Muscle layer of duodenum (tissue), 2 donors: ENCODE data around the gene DRC1.

Experiments used
- H3K27ac ChIP-seq: one replicate; pipeline ENCODE4 v1.7.0; 2013; ENCODE audit warnings: mild to moderate bottlenecking, low read length
- H3K27me3 ChIP-seq: one replicate; pipeline ENCODE4 v1.7.0; 2013; ENCODE audit warnings: low read depth, mild to moderate bottlenecking, control low read depth, low read length
- H3K36me3 ChIP-seq, 2 donors: one replicate each; pipeline ENCODE4 v1.7.0; 2013; ENCODE audit warnings: low read length in 2 of 2, control low read depth in 1 of 2, mild to moderate bottlenecking in 1 of 2; ENCODE audit not compliant: insufficient read depth in 2 of 2, control insufficient read depth in 1 of 2
- H3K4me1 ChIP-seq, 2 donors: one replicate each; pipeline ENCODE4 v1.7.0; 2013; ENCODE audit warnings: low read length in 2 of 2, mild to moderate bottlenecking in 2 of 2, control low read depth in 1 of 2, moderate library complexity in 1 of 2; ENCODE audit not compliant: insufficient read depth in 2 of 2, control insufficient read depth in 1 of 2
- H3K4me3 ChIP-seq, 2 donors: one replicate each; pipeline ENCODE4 v1.7.0; 2013; ENCODE audit warnings: low read length in 2 of 2, low read depth in 1 of 2, mild to moderate bottlenecking in 1 of 2
- H3K9me3 ChIP-seq, 2 donors: one replicate each; pipeline ENCODE4 v1.7.0; 2013; ENCODE audit warnings: low read length in 2 of 2, control low read depth in 1 of 2, mild to moderate bottlenecking in 1 of 2; ENCODE audit not compliant: control insufficient read depth in 1 of 2
- donor health status: healthy.

DRC1 gene

GRCh38 chr2:26449278-26450030 is 47.7 kb downstream of the DRC1 start:
- H3K27me3 ChIP-seq = no peaks in the 10 kb centered on the region
- H3K27ac ChIP-seq = no peak overlapping the region
- no peaks in the 10 kb centered on the region for H3K4me1 ChIP-seq
- H3K4me3 ChIP-seq = no peak overlapping the region
- H3K9me3 ChIP-seq = no peaks in the 10 kb centered on the region
- H3K36me3 ChIP-seq = no peaks in the 10 kb centered on the region

DNA sequence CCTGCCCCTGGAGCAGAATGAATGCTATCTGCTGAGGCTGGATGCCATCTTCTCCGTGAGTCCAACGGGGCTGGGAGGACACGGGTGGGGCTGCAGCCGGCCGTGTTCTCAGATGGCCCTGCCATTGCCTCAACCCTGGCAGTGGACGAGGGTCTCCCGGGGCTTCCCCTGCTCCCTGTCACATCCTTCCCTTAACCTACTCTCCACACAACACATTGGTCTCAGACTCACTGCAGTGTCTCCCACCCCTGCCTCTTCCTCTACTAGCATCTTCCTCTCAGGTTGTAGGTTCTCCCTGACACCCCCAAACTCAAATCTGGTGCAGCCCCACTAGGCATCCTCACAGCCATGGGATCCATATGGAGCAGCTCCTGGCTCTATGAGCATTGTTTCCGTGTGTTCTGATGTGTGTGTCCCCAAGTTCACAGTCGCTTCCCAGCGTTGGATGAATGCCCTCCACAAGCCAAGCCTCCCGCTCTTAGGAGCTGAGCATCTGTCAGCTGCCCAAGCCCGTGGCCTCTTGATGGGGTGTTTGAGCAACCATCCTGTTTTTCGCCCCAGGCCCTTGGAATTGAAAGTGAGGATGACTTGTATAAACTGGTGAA is 48.4 kb downstream of the DRC1 start:
- no peak overlapping the region for H3K27ac ChIP-seq

GRCh38 chr2:26451700-26452099 is 50.0 kb downstream of the DRC1 start:
- Histone ChIP-seq H3K4me3 (no peak overlapping the region), H3K27me3 (no peaks in the 10 kb centered on the region), H3K27ac (no peak overlapping the region), H3K36me3 (no peaks in the 10 kb centered on the region), H3K9me3 (no peaks in the 10 kb centered on the region), H3K4me1 (no peaks in the 10 kb centered on the region)

More for the DNA sequence above, 48.4 kb downstream of the DRC1 start:
- no peaks in the 10 kb centered on the region for H3K4me1 ChIP-seq
- H3K36me3 ChIP-seq = no peaks in the 10 kb centered on the region
- no peak overlapping the region for H3K4me3 ChIP-seq
- H3K9me3 ChIP-seq = no peaks in the 10 kb centered on the region
- no peaks in the 10 kb centered on the region for H3K27me3 ChIP-seq

- H3K27me3 ChIP-seq = no peaks in the 10 kb centered on the region
- no peaks in the 10 kb centered on the region for H3K4me1 ChIP-seq
- H3K36me3 ChIP-seq = no peaks in the 10 kb centered on the region
- H3K9me3 ChIP-seq = no peaks in the 10 kb centered on the region
- H3K4me3 ChIP-seq = no peak overlapping the region
- no peak overlapping the region for H3K27ac ChIP-seq
These were observed 52.0 kb downstream of the DRC1 start for GRCh38 chr2:26453421-26454329.

DNA sequence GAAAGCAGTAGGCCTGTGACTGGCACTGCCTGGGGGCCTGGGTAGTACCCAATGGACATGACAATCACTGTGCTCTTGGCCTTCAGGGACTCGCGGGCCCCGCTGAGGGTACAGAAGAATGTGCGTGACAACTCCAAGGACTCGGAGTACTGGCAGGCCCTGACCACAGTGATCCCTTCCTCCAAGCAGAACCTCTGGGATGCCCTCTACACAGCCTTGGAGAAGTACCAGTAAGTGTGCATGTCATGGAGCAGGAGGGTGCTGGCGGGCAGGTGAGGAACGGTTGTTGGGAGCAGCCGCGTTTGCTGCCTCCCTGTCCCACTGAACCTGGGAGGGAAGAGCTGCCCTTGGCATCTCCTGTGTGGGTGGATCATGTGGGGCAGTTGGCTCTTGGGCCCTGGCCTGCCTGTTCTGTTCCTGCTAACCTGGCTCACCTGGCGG is 52.9 kb downstream of the DRC1 start:
- H3K9me3 ChIP-seq = no peaks in the 10 kb centered on the region
- no peak overlapping the region for H3K4me3 ChIP-seq
- no peaks in the 10 kb centered on the region for H3K27me3 ChIP-seq
- H3K27ac ChIP-seq = no peak overlapping the region
- H3K4me1 ChIP-seq = no peaks in the 10 kb centered on the region
- no peaks in the 10 kb centered on the region for H3K36me3 ChIP-seq

DNA sequence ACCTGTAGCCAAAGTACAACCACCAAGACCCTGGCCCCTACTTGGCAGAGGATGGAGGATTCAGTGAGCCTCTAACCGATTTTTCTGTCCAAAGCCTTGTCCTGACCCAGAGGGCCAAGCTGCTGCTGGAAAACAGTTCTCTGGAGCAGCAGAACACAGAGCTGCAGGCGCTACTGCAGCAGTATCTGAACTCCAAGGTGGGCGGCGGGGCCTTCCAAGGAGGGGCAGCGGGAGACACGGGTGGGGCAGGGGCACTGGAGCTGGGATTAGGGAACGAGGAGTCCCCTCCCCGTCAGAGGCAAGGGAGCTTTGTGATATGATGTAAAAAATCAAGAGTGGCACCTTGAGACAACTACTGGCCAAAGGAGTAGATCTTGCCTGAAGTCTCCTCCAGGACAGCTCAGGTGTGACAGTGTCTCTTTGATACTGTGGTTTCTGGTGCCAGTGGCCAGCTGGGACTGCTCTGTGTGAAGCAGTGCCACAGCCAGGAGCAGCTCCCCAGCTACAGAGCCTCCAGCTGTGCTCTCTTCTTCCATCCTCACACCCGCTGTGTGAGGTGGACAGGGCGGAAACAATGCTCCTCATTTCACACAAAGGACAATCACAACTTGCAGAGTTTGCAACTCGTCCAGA is 53.4 kb downstream of the DRC1 start:
- H3K36me3 ChIP-seq = no peaks in the 10 kb centered on the region
- no peak overlapping the region for H3K4me3 ChIP-seq
- no peaks in the 10 kb centered on the region for H3K4me1 ChIP-seq
- H3K27ac ChIP-seq = no peak overlapping the region
- H3K27me3 ChIP-seq = no peaks in the 10 kb centered on the region
- no peaks in the 10 kb centered on the region for H3K9me3 ChIP-seq

DNA sequence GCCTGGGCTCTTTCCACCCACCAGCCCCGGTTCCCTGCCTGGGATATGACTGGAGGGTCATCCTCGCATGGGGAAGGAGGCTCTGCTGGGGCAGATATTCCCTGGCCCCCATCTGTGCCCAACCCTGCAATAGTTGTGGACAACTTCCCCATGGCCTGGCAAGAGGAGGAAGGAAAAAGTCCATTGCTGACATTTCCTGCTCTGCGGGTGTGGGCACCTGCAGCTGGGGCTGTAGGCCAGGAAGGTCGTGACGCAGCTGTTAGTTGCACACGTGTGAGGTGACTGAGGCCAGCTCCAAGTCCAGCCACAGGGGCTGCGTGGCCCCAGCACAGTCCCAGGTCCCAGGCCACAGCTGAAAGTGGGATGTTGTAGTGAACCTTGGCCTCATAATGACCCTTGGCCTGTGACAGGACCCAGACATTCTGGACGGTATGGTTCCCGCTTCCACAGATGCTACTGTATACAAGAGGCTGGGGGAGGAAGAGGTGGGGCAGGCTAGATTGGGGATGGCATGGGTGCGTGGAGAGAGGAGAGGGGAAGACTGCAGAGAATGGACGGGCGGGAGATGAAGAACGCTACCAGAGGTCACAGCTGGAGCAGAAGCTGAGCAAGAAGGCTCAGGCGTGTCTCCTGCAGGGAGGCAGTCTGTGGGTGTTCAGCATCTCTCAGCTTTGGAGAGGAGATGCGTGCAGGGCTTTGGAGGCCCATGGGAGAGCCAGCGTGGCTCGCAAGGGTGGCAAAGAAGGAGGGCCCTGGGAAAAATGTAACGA is 54.1 kb downstream of the DRC1 start:
- Histone ChIP-seq H3K27ac (no peak overlapping the region), H3K4me1 (no peaks in the 10 kb centered on the region), H3K9me3 (no peaks in the 10 kb centered on the region), H3K36me3 (no peaks in the 10 kb centered on the region), H3K4me3 (no peak overlapping the region), H3K27me3 (no peaks in the 10 kb centered on the region)

DNA sequence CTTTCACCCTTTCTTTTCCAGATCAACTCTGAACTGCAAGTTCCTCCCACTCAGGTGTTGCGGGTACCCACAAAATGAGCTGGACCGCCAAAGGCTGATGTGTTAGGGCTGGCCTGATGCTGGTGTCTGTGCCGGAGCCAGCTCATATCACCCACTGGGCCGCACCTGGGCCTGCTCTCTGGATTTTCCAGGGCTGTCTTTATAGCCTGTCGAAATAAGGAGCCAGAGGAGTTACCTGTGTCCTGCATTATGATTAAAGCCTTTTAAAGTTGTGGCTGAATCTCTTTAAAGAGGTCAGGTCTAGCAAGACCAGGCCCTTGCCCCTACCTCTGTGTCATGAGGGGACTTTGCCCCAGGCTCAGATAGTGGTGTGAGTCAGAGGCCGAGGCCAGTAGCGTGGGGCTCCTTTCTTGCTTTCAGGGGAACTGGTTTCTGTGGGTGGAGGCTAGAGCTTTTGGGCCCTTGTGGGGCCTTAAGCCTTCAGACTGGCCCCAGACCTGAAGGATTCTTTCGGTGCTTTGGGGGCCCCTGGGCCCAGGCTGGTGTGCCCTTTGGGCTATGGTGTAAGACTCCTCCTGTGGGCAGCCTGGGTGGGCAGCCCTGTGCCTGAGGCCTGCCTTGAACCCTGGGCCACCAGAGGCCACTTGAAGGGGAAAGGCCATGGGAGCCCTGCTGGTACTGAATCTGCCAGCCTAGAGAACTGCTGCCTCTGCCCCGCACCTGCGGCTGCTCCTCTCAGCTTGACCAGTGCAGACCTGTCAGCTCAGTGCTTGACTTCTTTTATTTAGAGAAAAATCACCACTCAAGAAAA is 54.9 kb downstream of the DRC1 start:
- H3K27me3 ChIP-seq = no peaks in the 10 kb centered on the region
- H3K9me3 ChIP-seq = no peaks in the 10 kb centered on the region
- H3K4me1 ChIP-seq = no peaks in the 10 kb centered on the region
- H3K4me3 ChIP-seq = no peak overlapping the region
- H3K36me3 ChIP-seq = no peaks in the 10 kb centered on the region
- H3K27ac ChIP-seq = no peak overlapping the region

GRCh38 chr2:26457251-26457666 is 55.5 kb downstream of the DRC1 start:
- H3K36me3 ChIP-seq = no peaks in the 10 kb centered on the region
- H3K4me3 ChIP-seq = no peak overlapping the region
- no peaks in the 10 kb centered on the region for H3K9me3 ChIP-seq
- no peaks in the 10 kb centered on the region for H3K4me1 ChIP-seq
- no peak overlapping the region for H3K27ac ChIP-seq
- no peaks in the 10 kb centered on the region for H3K27me3 ChIP-seq

GRCh38 chr2:26457695-26458364 is 56.1 kb downstream of the DRC1 start:
- no peak overlapping the region for H3K27ac ChIP-seq
- H3K4me1 ChIP-seq = no peaks in the 10 kb centered on the region
- H3K36me3 ChIP-seq = no peaks in the 10 kb centered on the region
- no peak overlapping the region for H3K4me3 ChIP-seq
- no peaks in the 10 kb centered on the region for H3K9me3 ChIP-seq
- no peaks in the 10 kb centered on the region for H3K27me3 ChIP-seq
